ENCODE data around the gene THAP7.
A peak's percentile ranks its signal among the peaks of the same experiment; 100 is the strongest.
"Not testable (repeated sequence)": the region's sequence is repeated elsewhere in the genome, so short reads cannot be mapped to it uniquely, and the experiment has no call there.

THAP7 gene

DNA sequence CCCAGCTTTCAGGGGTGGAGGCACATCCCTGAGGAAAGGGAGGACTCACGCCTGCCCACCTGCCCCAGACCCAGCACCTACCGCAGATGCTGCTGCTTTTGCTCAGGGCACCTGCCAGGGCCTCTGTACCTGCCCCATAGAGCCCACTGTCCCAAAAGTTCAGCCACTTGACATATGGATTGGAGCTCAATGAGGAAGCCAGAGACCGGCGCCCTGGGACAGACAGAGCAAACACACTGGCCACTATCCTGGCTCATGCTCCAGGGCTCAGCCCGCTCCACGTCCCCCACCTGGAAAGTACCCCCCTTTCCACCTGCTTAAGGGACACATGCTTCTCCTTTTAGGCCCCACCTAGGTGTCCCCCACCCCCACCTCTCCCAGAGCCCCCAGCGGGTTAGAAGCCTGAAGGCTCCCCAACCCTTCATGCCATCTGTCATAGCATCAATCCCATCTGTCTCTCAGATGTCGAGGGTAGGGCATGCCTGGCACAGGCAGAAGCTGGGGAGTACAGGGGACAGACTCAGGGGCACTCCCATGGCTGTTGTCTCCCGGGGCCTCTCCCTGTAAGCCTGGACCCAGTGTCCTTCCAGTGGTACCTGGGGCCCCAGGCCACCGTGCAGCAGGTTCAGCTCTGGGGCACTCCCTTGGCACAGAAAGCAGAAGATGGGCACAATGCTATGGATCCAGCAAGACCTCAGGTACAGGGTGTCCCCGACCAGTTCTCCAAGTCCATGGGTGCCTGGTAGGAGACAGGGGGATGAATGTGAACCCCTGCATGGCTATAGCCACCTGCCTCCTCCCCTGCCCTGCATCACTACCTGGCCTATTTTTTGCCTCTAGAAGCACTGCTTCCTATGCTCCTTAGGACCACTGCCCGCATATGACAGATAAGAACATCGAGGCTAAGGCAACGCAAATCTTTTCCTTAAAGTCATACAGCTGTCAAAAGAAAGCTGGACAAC lies 10.8 kb upstream of the THAP7 start:
- Histone ChIP-seq H3K27me3 (ENCODE audit: control insufficient read depth, low read length) (peaks cover 11% of the 10 kb centered on the region; the same call in 1 of the 2 replicates), H3K27ac (ENCODE audit: low read depth, low read length) (no peak overlapping the region)

DNA sequence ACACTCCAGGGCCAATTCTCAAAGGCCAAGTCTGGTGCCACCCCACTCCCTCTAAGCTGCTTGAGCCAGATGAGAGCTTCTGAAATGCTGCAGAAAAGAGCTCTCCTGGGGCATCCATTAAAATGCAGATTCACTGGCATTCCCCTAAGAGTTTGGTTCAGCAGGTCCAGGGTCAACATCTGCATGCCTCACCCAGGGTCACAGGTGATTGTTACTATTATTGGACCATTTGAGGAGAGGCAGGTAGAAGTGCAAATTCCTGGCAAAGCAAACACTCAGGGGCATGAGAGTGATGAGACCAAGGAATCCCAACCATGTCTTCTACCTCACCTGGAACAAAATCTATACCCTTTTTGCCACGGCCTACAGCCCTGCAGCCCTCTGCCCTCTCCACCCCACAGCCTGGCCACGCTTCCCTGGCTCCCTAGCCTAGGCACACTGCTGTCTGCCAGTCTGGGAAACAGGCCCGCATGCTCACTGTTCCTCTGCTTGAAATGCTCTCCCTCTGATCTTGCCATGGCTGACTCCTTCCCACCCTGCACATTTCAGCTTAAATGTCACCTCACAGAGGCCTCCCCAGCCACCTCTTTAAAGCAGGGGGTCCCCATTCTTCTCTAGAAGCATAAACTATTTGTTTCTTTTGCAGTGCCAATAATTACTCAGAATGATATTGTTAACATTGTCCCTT lies 8.7 kb upstream of the THAP7 start:
- no peak overlapping the region for H3K27ac ChIP-seq (ENCODE audit: low read depth, low read length)
- TF ChIP-seq EZH2phosphoT487 (IDR thresholded peaks at IDR 0.05; ENCODE audit: borderline replicate concordance, low read length), result no peak
- TF ChIP-seq, protein P1, sequence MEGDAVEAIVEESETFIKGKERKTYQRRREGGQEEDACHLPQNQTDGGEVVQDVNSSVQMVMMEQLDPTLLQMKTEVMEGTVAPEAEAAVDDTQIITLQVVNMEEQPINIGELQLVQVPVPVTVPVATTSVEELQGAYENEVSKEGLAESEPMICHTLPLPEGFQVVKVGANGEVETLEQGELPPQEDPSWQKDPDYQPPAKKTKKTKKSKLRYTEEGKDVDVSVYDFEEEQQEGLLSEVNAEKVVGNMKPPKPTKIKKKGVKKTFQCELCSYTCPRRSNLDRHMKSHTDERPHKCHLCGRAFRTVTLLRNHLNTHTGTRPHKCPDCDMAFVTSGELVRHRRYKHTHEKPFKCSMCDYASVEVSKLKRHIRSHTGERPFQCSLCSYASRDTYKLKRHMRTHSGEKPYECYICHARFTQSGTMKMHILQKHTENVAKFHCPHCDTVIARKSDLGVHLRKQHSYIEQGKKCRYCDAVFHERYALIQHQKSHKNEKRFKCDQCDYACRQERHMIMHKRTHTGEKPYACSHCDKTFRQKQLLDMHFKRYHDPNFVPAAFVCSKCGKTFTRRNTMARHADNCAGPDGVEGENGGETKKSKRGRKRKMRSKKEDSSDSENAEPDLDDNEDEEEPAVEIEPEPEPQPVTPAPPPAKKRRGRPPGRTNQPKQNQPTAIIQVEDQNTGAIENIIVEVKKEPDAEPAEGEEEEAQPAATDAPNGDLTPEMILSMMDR (IDR thresholded peaks at IDR 0.05; ENCODE audit: low read depth, low read length, poor library complexity, severe bottlenecking), result no peak
- H4K20me1 ChIP-seq (ENCODE audit: control insufficient read depth, insufficient read depth, low read depth, low read length), result no peaks in the 10 kb centered on the region
- no peaks in the 10 kb centered on the region for H3K79me2 ChIP-seq (ENCODE audit: control insufficient read depth, low read length)
- no peak overlapping the region for H3K4me3 ChIP-seq (ENCODE audit: low read length)
- H3K27me3 ChIP-seq (ENCODE audit: control insufficient read depth, low read length), result 0 out of 2 replicates have a peak, but pooled peaks cover 3% of the 10 kb centered on the region
- no peaks in the 10 kb centered on the region for H3K36me3 ChIP-seq (ENCODE audit: control insufficient read depth, low read length)
- H3K4me2 ChIP-seq (ENCODE audit: low read length), result no peak overlapping the region
- H3K9me2 ChIP-seq (replicated peaks; ENCODE audit: control insufficient read depth, low read length), result no peaks in the 10 kb centered on the region
- peaks cover 21% of the 10 kb centered on the region for H3K4me1 ChIP-seq (ENCODE audit: control insufficient read depth, low read length)
- no peaks in the 10 kb centered on the region for H3K9me3 ChIP-seq (ENCODE audit: control insufficient read depth, insufficient read depth, low read length)
- no peaks in the 10 kb centered on the region for H3F3A ChIP-seq (ENCODE audit: control insufficient read depth, insufficient read depth)

More for the DNA sequence above, 10.8 kb upstream of the THAP7 start:
- H4K20me1 ChIP-seq (ENCODE audit: control insufficient read depth, insufficient read depth, low read depth, low read length), result no peaks in the 10 kb centered on the region
- H3F3A ChIP-seq (ENCODE audit: control insufficient read depth, insufficient read depth), result no peaks in the 10 kb centered on the region
- H3K4me1 ChIP-seq (ENCODE audit: control insufficient read depth, low read length), result peaks cover 21% of the 10 kb centered on the region
- H3K9me3 ChIP-seq (ENCODE audit: control insufficient read depth, insufficient read depth, low read length), result no peaks in the 10 kb centered on the region
- H3K79me2 ChIP-seq (ENCODE audit: control insufficient read depth, low read length), result no peaks in the 10 kb centered on the region
- TF ChIP-seq, protein P1 (IDR thresholded peaks at IDR 0.05; ENCODE audit: low read depth, low read length, poor library complexity, severe bottlenecking), result no peak
- TF ChIP-seq EZH2phosphoT487 (IDR thresholded peaks at IDR 0.05; ENCODE audit: borderline replicate concordance, low read length), result no peak
- H3K4me3 ChIP-seq (ENCODE audit: low read length), result peak overlapping the region; percentile 73; the same call in 1 of the 2 replicates
- no peaks in the 10 kb centered on the region for H3K9me2 ChIP-seq (replicated peaks; ENCODE audit: control insufficient read depth, low read length)
- no peaks in the 10 kb centered on the region for H3K36me3 ChIP-seq (ENCODE audit: control insufficient read depth, low read length)
- H3K4me2 ChIP-seq (ENCODE audit: low read length), result no peak overlapping the region; the same call in 1 of the 2 replicates

DNA sequence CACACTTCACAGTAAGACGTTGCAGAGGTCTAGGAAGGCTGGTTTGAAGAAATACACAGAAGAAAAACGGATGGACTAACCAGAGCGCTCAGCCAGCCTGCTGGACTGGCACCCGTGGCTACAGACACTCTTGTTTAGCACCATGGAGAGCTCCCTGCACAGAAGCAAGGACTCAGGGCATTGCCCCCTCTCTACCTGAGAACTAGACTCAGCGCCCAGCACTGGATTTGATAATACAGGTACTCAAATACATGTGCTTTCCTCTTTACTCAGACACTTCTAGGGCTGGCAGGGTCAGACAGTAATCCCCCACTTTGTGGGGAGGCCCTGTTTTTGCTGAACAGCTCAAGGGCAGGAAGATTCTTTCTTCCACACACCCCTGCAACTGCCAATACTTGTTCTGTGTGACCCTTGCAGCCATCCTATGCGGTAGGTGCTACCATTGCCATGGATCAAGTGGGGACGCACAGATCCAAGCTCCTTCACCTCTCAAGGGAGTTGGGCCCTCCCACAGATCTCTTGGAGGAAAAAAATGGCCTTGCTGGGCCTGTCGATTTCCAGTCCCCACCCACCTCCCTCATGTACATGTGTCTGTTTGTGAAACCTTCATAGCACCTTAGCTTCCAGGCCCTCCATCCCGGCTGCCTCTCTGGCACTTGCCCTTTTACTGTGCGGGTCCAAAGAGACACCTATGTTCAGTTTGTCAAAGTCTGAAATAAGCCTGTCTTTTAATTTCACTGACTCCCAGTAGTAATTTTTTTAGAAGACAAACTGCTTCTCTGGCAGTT lies 7.9 kb upstream of the THAP7 start:
- Histone ChIP-seq H3K27ac (ENCODE audit: low read depth, low read length) (no peak overlapping the region), H3F3A (ENCODE audit: control insufficient read depth, insufficient read depth) (no peaks in the 10 kb centered on the region), H4K20me1 (ENCODE audit: control insufficient read depth, insufficient read depth, low read depth, low read length) (no peaks in the 10 kb centered on the region), H3K9me3 (ENCODE audit: control insufficient read depth, insufficient read depth, low read length) (no peaks in the 10 kb centered on the region), H3K4me1 (ENCODE audit: control insufficient read depth, low read length) (peaks cover 17% of the 10 kb centered on the region), H3K79me2 (ENCODE audit: control insufficient read depth, low read length) (no peaks in the 10 kb centered on the region), H3K4me2 (ENCODE audit: low read length) (no peak overlapping the region), H3K9me2 (replicated peaks; ENCODE audit: control insufficient read depth, low read length) (no peaks in the 10 kb centered on the region), H3K36me3 (ENCODE audit: control insufficient read depth, low read length) (no peaks in the 10 kb centered on the region), H3K27me3 (ENCODE audit: control insufficient read depth, low read length) (no peaks in the 10 kb centered on the region), H3K4me3 (ENCODE audit: low read length) (no peak overlapping the region)
- TF ChIP-seq, protein P1 (IDR thresholded peaks at IDR 0.05; ENCODE audit: low read depth, low read length, poor library complexity, severe bottlenecking), result no peak
- TF ChIP-seq EZH2phosphoT487 (IDR thresholded peaks at IDR 0.05; ENCODE audit: borderline replicate concordance, low read length), result no peak

GRCh38 chr22:21009208-21009607 lies 7.3 kb upstream of the THAP7 start:
- H3K9me2 ChIP-seq (replicated peaks; ENCODE audit: control insufficient read depth, low read length); H3K79me2 ChIP-seq (ENCODE audit: control insufficient read depth, low read length); H3K27ac ChIP-seq (ENCODE audit: low read depth, low read length); H4K20me1 ChIP-seq (ENCODE audit: control insufficient read depth, insufficient read depth, low read depth, low read length); H3K36me3 ChIP-seq (ENCODE audit: control insufficient read depth, low read length); H3F3A ChIP-seq (ENCODE audit: control insufficient read depth, insufficient read depth); H3K9me3 ChIP-seq (ENCODE audit: control insufficient read depth, insufficient read depth, low read length); H3K4me3 ChIP-seq (ENCODE audit: low read length); H3K4me2 ChIP-seq (ENCODE audit: low read length); H3K27me3 ChIP-seq (ENCODE audit: control insufficient read depth, low read length): not testable (repeated sequence)
- H3K4me1 ChIP-seq (ENCODE audit: control insufficient read depth, low read length), result peaks cover 11% of the 10 kb centered on the region
